Aorta (tissue), 5 donors: ENCODE measurements around the gene LRRC8E. TPM values are rescaled to one million over a fixed set of nuclear protein-coding genes. Genes with fewer than 3 reads are reported as not detected.

Experiments used
- ATAC-seq: fragments of 200-7000 bp; cut with Tn5 transposase; one replicate; pipeline ENCODE4 v1.9.1; 2022; ENCODE audit warnings: moderate library complexity; ENCODE audit not compliant: low FRiP score
- DNase-seq, 2 donors: peaks; one replicate each; pipeline ENCODE4 v3.0.0-alpha.2; 2020
- H3K27ac ChIP-seq, 2 donors: one replicate each; pipeline ENCODE4 v1.5.1; 2013; ENCODE audit warnings: low read length in 2 of 2, mild to moderate bottlenecking in 2 of 2, moderate library complexity in 2 of 2, control low read depth in 1 of 2, inconsistent platforms in 1 of 2, low read depth in 1 of 2
- H3K27me3 ChIP-seq, 2 donors: one replicate each; pipeline ENCODE4 v1.6.1; 2013; ENCODE audit warnings: control low read depth in 1 of 2, low read length in 1 of 2, mild to moderate bottlenecking in 1 of 2, moderate library complexity in 1 of 2; ENCODE audit not compliant: insufficient read depth in 2 of 2, control insufficient read depth in 1 of 2
- H3K36me3 ChIP-seq, 2 donors: one replicate each; pipeline ENCODE4 v1.6.1; 2013; ENCODE audit warnings: control low read depth in 1 of 2, low read length in 1 of 2, mild to moderate bottlenecking in 1 of 2; ENCODE audit not compliant: insufficient read depth in 2 of 2, control insufficient read depth in 1 of 2
- H3K4me1 ChIP-seq, 2 donors: one replicate each; pipeline ENCODE4 v1.6.1; 2013; ENCODE audit warnings: low read length in 2 of 2, control low read depth in 1 of 2, mild to moderate bottlenecking in 1 of 2, moderate library complexity in 1 of 2; ENCODE audit not compliant: insufficient read depth in 2 of 2, control insufficient read depth in 1 of 2
- H3K4me3 ChIP-seq, 2 donors: one replicate each; pipeline ENCODE4 v1.5.1; 2013; ENCODE audit warnings: low read length in 2 of 2, control low read depth in 1 of 2, mild to moderate bottlenecking in 1 of 2
- H3K9me3 ChIP-seq: one replicate; pipeline ENCODE4 v1.6.1; 2013; ENCODE audit warnings: mild to moderate bottlenecking, low read length; ENCODE audit not compliant: control insufficient read depth
- WGBS, 2 donors: extraction: QIAGEN DNeasy Blood & Tissue Kit; methylation state at CpG; one replicate each; pipeline ENCODE4 v1.1.7; 2013; 5-methylcytosine and 5-hydroxymethylcytosine counted together
- intact Hi-C, 2 donors: fragments of 100-400 bp; cut with DNase I; formaldehyde crosslinking; loops; one replicate each; pipeline versions ENCODE4 v1.14.2 to v1.15.0; 2022
- polyA plus RNA-seq, 2 donors: library from polyadenylated mRNA; stranded (reverse); fragments of 200-250 nt; gene quantifications; one replicate each; pipeline ENCODE4 v1.2.3, GENCODE V29; 2013
- total RNA-seq, 2 donors: library from RNA; stranded (reverse); fragmentation: NEBNext Ultra II Directional; extraction: Animal tissue kit (Norgen Biotek cat#: 25700); gene quantifications; one replicate each; pipeline ENCODE4 v1.2.1, GENCODE V29; 2021
- donor health status: healthy with polysubstance abuse.
- donor health status: Bipolar disorder and iron deficiency.
- donor health status: DM: no; HTN: no; CAD: no.
- donor health status: DM: no; HTN: no; CAD: no.
- donor health status: DM: yes; HTN: yes; CAD: no.

The LRRC8E gene
- total and polyA plus RNA-seq, 4 donors = 0.60 TPM; not detected in 3

DNA sequence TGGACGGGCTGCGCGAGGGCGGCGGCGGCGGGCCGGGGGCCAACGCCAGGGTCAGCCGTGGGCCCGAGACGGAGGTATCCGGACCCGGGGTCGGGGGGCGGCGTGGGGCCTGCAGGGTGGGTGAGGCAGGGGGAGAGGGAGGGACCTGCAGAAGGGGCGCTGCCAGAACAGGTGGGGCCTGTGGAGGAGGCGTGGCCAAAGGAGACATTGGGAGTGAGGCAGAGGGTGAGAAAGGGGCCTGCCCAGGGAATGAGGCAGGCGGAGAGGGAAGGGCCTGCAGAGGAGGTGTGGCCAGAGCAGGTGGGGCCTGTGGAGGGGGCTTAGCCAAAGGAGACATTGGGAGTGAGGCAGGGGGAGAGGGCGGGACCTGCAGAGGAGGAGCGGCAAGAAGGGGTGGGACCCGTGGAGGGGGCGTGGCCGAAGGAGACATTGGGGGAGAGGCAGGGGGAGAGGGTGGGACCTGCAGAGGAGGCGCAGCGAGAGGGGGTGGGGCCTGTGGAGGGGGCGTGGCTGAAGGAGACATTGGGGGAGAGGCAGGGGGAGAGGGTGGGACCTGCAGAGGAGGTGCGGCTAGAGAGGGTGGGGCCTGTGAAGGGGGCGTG is 18.3 kb upstream of the LRRC8E start:
- intact Hi-C loops = no loop called here
- Histone ChIP-seq H3K4me1 (no peaks in the 10 kb centered on the region), H3K36me3 (no peaks in the 10 kb centered on the region), H3K27ac (no peak overlapping the region), H3K9me3 (no peaks in the 10 kb centered on the region), H3K4me3 (no peak overlapping the region), H3K27me3 (peaks cover 0 to 1% of the 10 kb centered on the region in 2 donors)
- 16 to 23% methylated on average over 29 to 30 of the region's 30 CpGs for WGBS, 2 donors
- ATAC-seq = no peak
- no peak for DNase-seq

DNA sequence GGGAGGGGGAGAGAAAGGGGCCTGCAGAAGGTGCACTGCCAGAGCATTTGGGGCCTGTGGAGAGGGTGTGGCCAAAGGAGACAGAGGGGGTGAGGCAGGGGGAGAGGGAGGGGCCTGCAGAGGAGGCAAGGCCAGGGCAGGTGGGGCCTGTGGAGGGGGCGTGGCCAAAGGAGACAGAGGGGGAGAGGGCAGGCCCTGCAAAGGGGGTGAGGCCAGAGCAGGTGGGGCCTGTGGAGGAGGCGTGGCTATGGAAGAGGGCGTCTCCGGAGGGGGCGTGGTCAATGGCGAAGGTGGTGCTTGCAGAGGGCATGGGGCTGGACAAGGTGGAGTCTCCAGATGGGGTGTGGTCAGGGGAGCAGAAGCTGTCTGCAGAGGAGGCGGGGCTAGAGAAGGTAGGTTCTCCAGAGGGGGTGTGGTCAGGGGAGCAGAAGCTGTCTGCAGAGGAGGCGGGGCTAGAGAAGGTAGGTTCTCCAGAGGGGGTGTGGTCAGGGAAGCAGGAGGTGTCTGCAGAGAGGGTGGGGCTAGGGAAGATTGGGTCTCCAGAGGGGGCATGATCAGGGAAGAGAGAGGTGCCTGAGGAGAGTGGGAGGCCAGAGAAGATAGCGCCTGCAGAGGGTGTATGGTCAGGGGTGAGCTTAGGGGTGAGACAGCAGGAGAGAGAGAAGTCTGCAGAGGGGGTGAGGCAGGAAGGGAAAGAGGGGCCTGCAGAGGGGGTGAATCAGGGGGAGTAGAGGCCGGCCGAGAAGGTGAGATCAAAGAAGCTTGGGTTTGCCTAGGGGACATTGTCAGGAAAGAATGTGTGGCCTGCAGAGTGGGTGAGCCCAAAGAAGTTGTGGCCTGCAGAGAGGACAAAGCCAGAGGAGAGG is 17.5 kb upstream of the LRRC8E start:
- H3K27ac ChIP-seq = no peak overlapping the region
- H3K27me3 ChIP-seq = peaks cover 0 to 1% of the 10 kb centered on the region in 2 donors
- H3K4me3 ChIP-seq = no peak overlapping the region
- WGBS, 2 donors = 64 to 69% methylated on average over 11 of the region's 11 CpGs
- peak in 1 of 2 donors; percentile 75 for DNase-seq
- intact Hi-C loops = no loop called here
- H3K9me3 ChIP-seq = no peaks in the 10 kb centered on the region
- ATAC-seq = no peak
- no peaks in the 10 kb centered on the region for H3K36me3 ChIP-seq
- H3K4me1 ChIP-seq = no peaks in the 10 kb centered on the region

DNA sequence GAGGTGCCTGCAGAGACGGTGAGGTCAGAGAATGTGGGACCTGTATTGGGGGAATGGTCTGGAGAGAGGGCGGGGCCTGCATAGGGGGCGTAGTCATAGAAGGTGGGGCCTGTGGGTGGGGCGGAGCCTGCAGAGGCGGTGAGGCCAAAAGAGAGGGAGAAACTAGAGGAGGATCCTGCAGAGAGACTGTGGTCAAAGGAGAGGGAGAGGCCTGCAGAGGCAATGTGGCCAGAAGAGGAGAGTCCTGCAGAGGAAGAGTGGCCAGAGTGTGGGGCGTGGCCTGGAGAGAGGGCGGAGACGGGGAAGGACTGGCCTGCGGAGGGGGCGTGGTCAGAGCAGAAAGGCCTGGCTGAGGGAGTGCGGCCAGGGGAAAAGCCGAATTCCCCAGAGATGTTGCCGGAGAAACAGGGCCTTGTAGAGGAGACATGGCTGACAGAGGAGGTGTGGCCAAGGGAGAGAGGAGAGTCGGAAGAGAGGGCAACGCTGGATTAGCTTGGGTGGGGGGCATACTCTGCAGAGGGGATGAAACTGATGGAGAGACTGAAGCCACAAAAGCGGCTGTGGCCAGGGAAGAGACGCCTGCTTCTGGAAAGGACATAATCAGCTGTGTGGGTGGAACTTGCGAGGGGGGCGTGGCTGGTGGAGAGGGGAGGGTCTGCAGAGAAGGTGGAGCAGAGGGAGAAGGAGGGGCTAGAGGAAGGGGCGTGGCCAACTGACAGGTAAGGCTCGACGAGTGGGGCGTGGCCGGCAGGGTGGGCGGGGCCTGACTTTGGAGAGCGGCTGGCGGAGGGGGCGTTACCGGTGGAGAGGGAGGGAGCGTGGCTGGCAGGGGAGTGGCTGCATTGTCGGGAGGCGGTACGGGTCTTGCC is 16.6 kb upstream of the LRRC8E start:
- ATAC-seq (peak; percentile 85), DNase-seq (peak; percentile 94)
- intact Hi-C loops = no loop called here
- 7% methylated on average over 30 to 33 of the region's 33 CpGs for WGBS, 2 donors
- no peak overlapping the region for H3K27ac ChIP-seq
- peaks cover 0 to 1% of the 10 kb centered on the region in 2 donors for H3K27me3 ChIP-seq
- H3K4me3 ChIP-seq = no peak overlapping the region
- no peaks in the 10 kb centered on the region for H3K36me3 ChIP-seq
- no peaks in the 10 kb centered on the region for H3K4me1 ChIP-seq
- H3K9me3 ChIP-seq = no peaks in the 10 kb centered on the region

DNA sequence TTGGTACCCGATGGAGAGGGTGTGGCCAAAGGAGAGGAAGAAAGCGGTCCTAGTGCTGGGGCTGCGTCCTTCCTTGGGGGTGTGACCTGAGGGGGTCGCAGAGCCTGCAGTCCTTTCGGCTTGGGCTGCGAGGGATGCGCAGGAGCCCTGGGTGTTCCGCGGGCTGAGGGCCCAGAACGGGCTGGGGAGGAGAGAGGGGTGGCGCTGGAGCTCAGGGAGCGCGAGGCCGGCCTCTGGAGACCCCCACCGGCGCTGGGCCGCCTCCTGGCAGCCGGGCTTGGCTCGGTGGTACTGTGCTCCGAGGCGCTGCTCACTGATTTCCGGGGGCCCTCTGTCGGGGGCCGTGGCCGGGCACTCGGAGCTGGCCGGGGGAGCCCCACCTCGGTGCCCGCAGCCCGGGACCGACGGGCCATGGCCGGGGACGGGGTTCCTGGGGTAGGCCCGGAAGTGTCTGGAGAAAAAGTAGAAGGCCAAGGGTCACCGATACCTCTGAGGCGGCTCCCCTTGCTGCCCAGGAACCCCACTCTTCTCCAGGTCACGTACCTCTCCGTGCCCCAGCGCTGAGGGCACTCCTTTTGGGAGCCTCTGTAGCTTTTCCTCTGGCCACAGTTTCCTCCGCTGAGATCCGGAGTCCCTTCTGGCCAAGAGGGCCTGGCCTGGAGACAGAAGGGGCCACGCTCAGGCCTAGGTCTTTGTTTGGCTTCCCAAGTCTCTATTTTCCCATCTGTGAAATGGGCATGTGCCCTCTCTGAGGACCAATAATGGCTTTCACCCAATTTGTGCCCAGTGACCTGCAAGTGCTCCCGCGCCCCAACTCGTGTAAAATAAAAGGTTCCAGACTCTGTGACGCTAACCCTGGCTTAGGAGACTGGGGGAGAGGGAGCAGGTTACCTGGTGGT is 15.8 kb upstream of the LRRC8E start:
- no peak overlapping the region for H3K27ac ChIP-seq
- intact Hi-C loops = no loop called here
- 53 to 61% methylated on average over 44 to 47 of the region's 47 CpGs for WGBS, 2 donors
- H3K4me3 ChIP-seq = no peak overlapping the region
- H3K27me3 ChIP-seq = peaks cover 0 to 1% of the 10 kb centered on the region in 2 donors
- H3K4me1 ChIP-seq = no peaks in the 10 kb centered on the region
- H3K9me3 ChIP-seq = no peaks in the 10 kb centered on the region
- no peak for ATAC-seq
- H3K36me3 ChIP-seq = no peaks in the 10 kb centered on the region
- DNase-seq = no peak

DNA sequence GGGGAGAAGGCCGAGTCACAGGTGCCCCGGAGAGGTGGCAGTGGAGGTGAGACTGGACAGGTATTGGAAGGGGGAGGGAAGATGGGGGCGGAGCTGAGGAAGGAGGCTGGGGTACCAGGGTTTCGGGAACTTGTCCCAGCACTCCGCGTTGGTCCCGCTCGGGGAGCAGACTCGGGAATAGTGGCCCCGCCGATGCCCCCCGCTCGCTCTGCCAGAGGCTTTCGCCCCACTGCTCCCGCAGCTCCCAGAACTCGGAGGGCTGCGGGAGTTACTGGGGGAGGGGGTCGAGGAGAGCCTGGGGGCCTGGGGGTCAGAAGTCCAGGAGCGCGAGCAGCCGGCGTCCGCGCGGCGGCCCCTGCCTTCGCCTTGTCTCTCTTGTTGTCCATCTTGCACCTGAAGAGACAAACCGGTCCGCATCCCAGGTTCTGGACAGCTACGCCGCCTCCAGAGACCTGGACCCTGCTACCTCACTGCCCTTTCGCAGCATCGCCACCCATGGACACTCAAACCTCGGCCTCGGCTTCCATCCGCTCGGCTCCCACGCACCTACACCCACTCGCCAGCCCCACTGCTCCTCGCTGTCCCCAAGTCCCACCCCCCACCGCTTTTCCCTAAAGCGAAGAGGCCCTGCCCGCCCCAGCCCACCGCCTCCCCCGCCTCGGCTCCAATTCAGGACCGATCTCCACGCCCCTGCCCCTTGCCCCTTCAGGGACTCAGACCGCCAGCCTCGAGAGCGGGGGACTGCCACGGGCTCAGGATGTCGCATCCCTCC is 14.8 kb upstream of the LRRC8E start:
- H3K27ac ChIP-seq = no peak overlapping the region
- DNase-seq (no peak), ATAC-seq (no peak)
- peaks cover 0 to 1% of the 10 kb centered on the region in 2 donors for H3K27me3 ChIP-seq
- no peaks in the 10 kb centered on the region for H3K9me3 ChIP-seq
- no peaks in the 10 kb centered on the region for H3K36me3 ChIP-seq
- H3K4me1 ChIP-seq = no peaks in the 10 kb centered on the region
- intact Hi-C loops = no loop called here
- WGBS, 2 donors = 14 to 15% methylated on average over 39 to 53 of the region's 53 CpGs
- no peak overlapping the region for H3K4me3 ChIP-seq

DNA sequence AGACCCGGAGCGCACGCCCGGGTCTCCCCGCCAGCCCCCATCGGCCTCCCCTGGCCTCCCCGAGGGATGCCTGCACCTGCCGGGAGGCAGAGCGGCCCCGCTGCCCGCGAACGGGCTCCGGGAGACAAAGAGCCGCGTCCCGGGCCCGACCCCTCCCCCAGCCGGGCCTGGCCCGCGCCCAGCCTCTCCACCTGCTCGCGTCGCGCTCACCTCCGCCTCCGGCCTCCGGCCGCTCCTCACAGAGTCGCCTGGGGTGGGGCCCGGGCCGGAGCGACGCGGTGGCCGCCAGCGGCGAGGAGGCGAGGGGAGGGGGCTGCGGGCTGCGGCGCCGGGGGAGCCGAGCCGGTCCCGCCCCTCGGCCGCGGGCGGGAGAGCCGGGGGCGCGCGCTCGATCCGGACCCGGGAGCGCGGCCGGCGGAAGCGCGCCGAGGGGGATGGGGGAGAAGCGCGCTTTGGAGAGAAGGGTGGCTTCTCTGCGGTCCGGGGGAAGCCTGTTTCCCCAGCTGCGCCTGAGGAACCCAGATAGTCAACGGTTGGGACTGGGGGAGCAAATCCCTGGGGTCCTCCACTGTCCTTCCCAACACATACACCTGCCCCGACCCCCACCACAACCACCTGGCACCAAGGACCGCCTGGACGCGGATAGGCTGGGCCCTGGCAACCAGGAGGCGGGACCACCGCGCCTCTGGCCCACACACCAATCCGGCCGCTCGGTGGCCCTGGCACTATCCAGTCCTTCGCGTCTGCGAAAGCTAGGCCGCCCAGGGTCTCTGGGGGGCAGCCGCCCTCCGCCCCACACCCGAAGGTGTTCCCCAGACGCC is 14.0 kb upstream of the LRRC8E start, which contains the start of gene PRR36:
TSS of gene PRR36 (minus strand) at position 315 of the 821 bp plus-strand sequence. CDS start 701 bp downstream, outside the sequence.
- Histone ChIP-seq H3K36me3 (no peaks in the 10 kb centered on the region), H3K9me3 (no peaks in the 10 kb centered on the region), H3K27ac (no peak within 1 kb of the TSS), H3K27me3 (peaks cover 0 to 1% of the 10 kb centered on the region in 2 donors), H3K4me3 (no peak within 1 kb of the TSS), H3K4me1 (no peaks in the 10 kb centered on the region)
- whole genome bisulfite sequencing, 2 donors = 1 to 2% methylated on average over 49 to 88 of the region's 88 CpGs
- ATAC-seq (no peak), DNase-seq (no peak)
- intact Hi-C loops = no loop called here

DNA sequence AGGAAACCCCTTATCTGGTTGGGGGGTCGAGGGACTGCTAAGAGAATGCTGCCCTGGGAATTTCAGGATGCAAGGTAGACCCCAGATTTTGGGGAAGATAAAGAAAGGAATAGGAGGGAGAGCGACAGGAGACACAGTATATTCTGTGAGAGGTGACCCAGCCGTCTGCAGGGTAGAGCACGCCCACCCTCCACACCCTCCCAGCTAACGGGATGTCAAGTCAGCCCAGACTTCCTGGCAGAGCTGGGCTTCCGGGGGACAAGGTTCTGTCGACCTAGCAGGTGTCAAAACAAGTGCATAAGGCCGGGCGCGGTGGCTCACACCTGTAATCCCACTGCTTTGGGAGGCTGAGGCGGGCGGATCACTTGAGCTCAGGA is 13.4 kb upstream of the LRRC8E start:
- Histone ChIP-seq H3K27ac (no peak overlapping the region), H3K36me3 (no peaks in the 10 kb centered on the region), H3K4me3 (no peak overlapping the region), H3K9me3 (no peaks in the 10 kb centered on the region), H3K27me3 (peaks cover 0 to 1% of the 10 kb centered on the region in 2 donors), H3K4me1 (no peaks in the 10 kb centered on the region)
- intact Hi-C loops = no loop called here
- no peak for DNase-seq
- 46 to 50% methylated on average over 12 of the region's 12 CpGs for WGBS, 2 donors
- no peak for ATAC-seq
